SK-N-MC (cell line): ENCODE measurements around the gene MRGPRE.
"Not testable (repeated sequence)": the region's sequence is repeated elsewhere in the genome, so short reads cannot be mapped to it uniquely, and the experiment has no call there.

ENCODE experiments used
- EZH2 ChIP-seq: fragments of 200-600 bp; sonication (generic); IDR thresholded peaks from one replicate; pipeline ENCODE4 v1.6.1; 2017; ENCODE audit warnings: antibody characterized with exemption
- FOXP2 ChIP-seq: optimal IDR thresholded peaks from 2 replicates; pipeline ENCODE3; 2011; ENCODE audit warnings: mild to moderate bottlenecking, moderate library complexity; ENCODE audit not compliant: insufficient read depth; ENCODE audit errors: extremely low read length, control extremely low read depth
- POLR2AphosphoS5 ChIP-seq: IDR thresholded peaks from 2 replicates; pipeline ENCODE4 v1.6.1; 2012; ENCODE audit warnings: mild to moderate bottlenecking, low read depth, low read length, borderline replicate concordance

DNA sequence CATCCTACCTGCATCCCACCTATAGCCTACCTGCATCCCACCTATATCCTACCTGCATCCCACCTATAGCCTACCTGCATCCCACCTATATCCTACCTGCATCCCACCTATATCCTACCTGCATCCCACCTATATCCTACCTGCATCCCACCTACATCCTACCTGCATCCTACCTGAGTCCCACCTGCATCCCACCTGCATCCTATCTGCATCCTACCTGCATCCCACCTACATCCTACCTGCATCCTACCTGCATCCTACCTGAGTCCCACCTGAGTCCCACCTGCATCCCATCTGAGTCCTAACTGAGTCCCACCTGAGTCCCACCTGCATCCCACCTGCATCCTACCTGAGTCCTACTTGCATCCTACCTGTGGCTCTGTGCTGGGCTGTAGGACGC is 25.3 kb upstream of the MRGPRE start:
- not testable (repeated sequence) for TF ChIP-seq EZH2, POLR2AphosphoS5, FOXP2
